Activated T-cell treated with anti-CD3 and anti-CD28 coated beads, Interleukin-2, amount 50 U/mL, for 1 hour (primary cell): Measurements from ENCODE around the gene KIAA0513.
A peak's percentile ranks its signal among the peaks of the same experiment; 100 is the strongest.

Experiments used
- DNase-seq: peaks from one replicate; pipeline ENCODE4 v3.0.0-alpha.2; 2020

The KIAA0513 gene

GRCh38 chr16:85074225-85074914 lies 46.8 kb downstream of the KIAA0513 start:
- no peak for DNase-seq

- DNase-seq, result no peak
These were observed 47.8 kb downstream of the KIAA0513 start for GRCh38 chr16:85075236-85075924.

- DNase-seq, result no peak
These were observed 49.4 kb downstream of the KIAA0513 start for GRCh38 chr16:85077039-85077438.

GRCh38 chr16:85077576-85078125 lies 50.1 kb downstream of the KIAA0513 start:
- DNase-seq, result no peak

- DNase-seq, result no peak
These were observed 50.6 kb downstream of the KIAA0513 start for GRCh38 chr16:85078226-85078625.

GRCh38 chr16:85078952-85079351 lies 51.4 kb downstream of the KIAA0513 start:
- DNase-seq, result no peak

GRCh38 chr16:85079785-85080570 lies 52.4 kb downstream of the KIAA0513 start:
- DNase-seq, result no peak

- no peak for DNase-seq
These were observed 53.4 kb downstream of the KIAA0513 start for GRCh38 chr16:85081038-85081437.

GRCh38 chr16:85081765-85082164 lies 54.2 kb downstream of the KIAA0513 start:
- no peak for DNase-seq

- DNase-seq, result no peak
These were observed 54.8 kb downstream of the KIAA0513 start for GRCh38 chr16:85082173-85083050.

GRCh38 chr16:85083051-85083639 lies 55.5 kb downstream of the KIAA0513 start:
- DNase-seq, result no peak

- DNase-seq, result no peak
These were observed 57.4 kb downstream of the KIAA0513 start for GRCh38 chr16:85084841-85085510.

GRCh38 chr16:85085721-85086120 lies 58.1 kb downstream of the KIAA0513 start:
- no peak for DNase-seq

- peak; percentile 79 for DNase-seq
These were observed 59.0 kb downstream of the KIAA0513 start for GRCh38 chr16:85086347-85087291.

GRCh38 chr16:85087899-85088569 lies 60.4 kb downstream of the KIAA0513 start:
- no peak for DNase-seq

- no peak for DNase-seq
These were observed 61.1 kb downstream of the KIAA0513 start for GRCh38 chr16:85088570-85089199.

GRCh38 chr16:85089525-85089924 lies 61.9 kb downstream of the KIAA0513 start:
- no peak for DNase-seq

GRCh38 chr16:85090181-85090580 lies 62.6 kb downstream of the KIAA0513 start:
- no peak for DNase-seq

GRCh38 chr16:85090873-85091521 lies 63.4 kb downstream of the KIAA0513 start:
- DNase-seq, result no peak
